IMR-90 (cell line): ENCODE measurements around the gene CACNA1I. TPM values are rescaled to one million over a fixed set of nuclear protein-coding genes. Genes with fewer than 3 reads are reported as not detected.

Experiments
- ATAC-seq: fragments of 200-7000 bp; cut with Tn5 transposase; 2 replicates; pipeline ENCODE4 v1.9.1; 2020; ENCODE audit warnings: low read depth, mild to moderate bottlenecking, moderate library complexity
- BruUV-seq: library from RNA; stranded (reverse); fragments of 400-500 nt; replicated peaks from 2 replicates; lab custom pipeline; 2021; lab: Mats Ljungman, UMichigan
- CTCF ChIA-PET: fragments of 300-600 bp; formaldehyde crosslinking; extraction: SDS; loops from one replicate; lab custom pipeline; 2021; ENCODE audit warnings: antibody characterized with exemption; lab: Yijun Ruan, JAX
- POLR2A ChIA-PET: fragments of 300-600 bp; sonication (Branson Sonifier 250); formaldehyde crosslinking; loops from one replicate; lab custom pipeline; 2022; ENCODE audit warnings: antibody characterized with exemption; ENCODE audit not compliant: unreplicated experiment; lab: Charles Lee
- DNase-seq: peaks from one replicate; pipeline ENCODE4 v3.0.0; 2013
- H2AFZ ChIP-seq: replicated peaks from 2 replicates; pipeline ENCODE3; 2013; ENCODE audit warnings: low read length, mild to moderate bottlenecking; ENCODE audit not compliant: poor library complexity
- H2AK5ac ChIP-seq: 2 replicates; pipeline ENCODE4 v1.6.1; 2013; ENCODE audit warnings: low read depth, low read length, inconsistent platforms
- H2AK9ac ChIP-seq: replicated peaks from 2 replicates; pipeline ENCODE3; 2013; ENCODE audit warnings: mild to moderate bottlenecking, low read depth, low read length, moderate library complexity; ENCODE audit not compliant: poor library complexity
- H2BK120ac ChIP-seq: 2 replicates; pipeline ENCODE4 v1.6.1; 2013; ENCODE audit warnings: low read depth, low read length, inconsistent platforms
- H2BK15ac ChIP-seq: 3 replicates; pipeline ENCODE4 v1.6.1; 2013; ENCODE audit warnings: low read depth, low read length, inconsistent platforms
- H2BK20ac ChIP-seq: 2 replicates; pipeline ENCODE4 v1.6.1; 2013; ENCODE audit warnings: low read depth, mild to moderate bottlenecking, inconsistent platforms, low read length, moderate library complexity
- H2BK5ac ChIP-seq: 2 replicates; pipeline ENCODE4 v1.6.1; 2013; ENCODE audit warnings: mild to moderate bottlenecking, low read depth, low read length, inconsistent platforms; ENCODE audit not compliant: poor library complexity, severe bottlenecking
- H3K14ac ChIP-seq: replicated peaks from 2 replicates; pipeline ENCODE4 v1.6.1; 2013; ENCODE audit warnings: low read depth, low read length, inconsistent platforms
- H3K18ac ChIP-seq: 2 replicates; pipeline ENCODE4 v1.6.1; 2013; ENCODE audit warnings: low read depth, low read length, control low read depth
- H3K23ac ChIP-seq: 2 replicates; pipeline ENCODE4 v1.6.1; 2013; ENCODE audit warnings: low read depth, low read length, inconsistent platforms
- H3K27ac ChIP-seq: 2 replicates; pipeline ENCODE4 v1.5.1; 2013; ENCODE audit warnings: mild to moderate bottlenecking, control low read depth, low read length; ENCODE audit not compliant: insufficient read depth
- H3K27me3 ChIP-seq: 2 replicates; pipeline ENCODE4 v1.6.1; 2013; ENCODE audit warnings: low read length; ENCODE audit not compliant: control insufficient read depth, insufficient read depth
- H3K36me3 ChIP-seq: 2 replicates; pipeline ENCODE4 v1.6.1; 2013; ENCODE audit warnings: low read length, mixed read lengths; ENCODE audit not compliant: control insufficient read depth, insufficient read depth
- H3K4ac ChIP-seq: 2 replicates; pipeline ENCODE4 v1.6.1; 2013; ENCODE audit warnings: low read depth, low read length, inconsistent platforms
- H3K4me1 ChIP-seq: 2 replicates; pipeline ENCODE4 v1.6.1; 2013; ENCODE audit warnings: low read length, mixed read lengths; ENCODE audit not compliant: control insufficient read depth, insufficient read depth
- H3K4me2 ChIP-seq: 2 replicates; pipeline ENCODE4 v1.6.1; 2013; ENCODE audit warnings: low read depth, mild to moderate bottlenecking, control low read depth, low read length, moderate library complexity
- H3K4me3 ChIP-seq: 2 replicates; pipeline ENCODE4 v1.5.1; 2013; ENCODE audit warnings: low read depth, mild to moderate bottlenecking, control low read depth, low read length, moderate library complexity; ENCODE audit not compliant: insufficient read depth
- H3K56ac ChIP-seq: 2 replicates; pipeline ENCODE4 v1.6.1; 2013; ENCODE audit warnings: low read length, inconsistent platforms; ENCODE audit not compliant: insufficient read depth; ENCODE audit errors: extremely low read depth
- H3K79me1 ChIP-seq, 2 experiments: 2 replicates each; pipeline ENCODE4 v1.6.1; 2013; ENCODE audit warnings: low read length in 2 of 2, inconsistent platforms in 1 of 2, low read depth in 1 of 2
- H3K9ac ChIP-seq: 2 replicates; pipeline ENCODE4 v1.6.1; 2013; ENCODE audit warnings: low read depth, low read length, control low read depth
- H3K9me1 ChIP-seq: 2 replicates; pipeline ENCODE4 v1.6.1; 2013; ENCODE audit warnings: low read length, inconsistent platforms; ENCODE audit not compliant: insufficient read depth
- H3K9me3 ChIP-seq: 2 replicates; pipeline ENCODE4 v1.6.1; 2013; ENCODE audit warnings: low read length; ENCODE audit not compliant: control insufficient read depth, insufficient read depth
- H4K20me1 ChIP-seq: 2 replicates; pipeline ENCODE4 v1.6.1; 2013; ENCODE audit warnings: low read length, inconsistent platforms; ENCODE audit not compliant: insufficient read depth
- H4K5ac ChIP-seq: 2 replicates; pipeline ENCODE4 v1.6.1; 2013; ENCODE audit warnings: mild to moderate bottlenecking, low read depth, low read length, control low read depth
- H4K8ac ChIP-seq, 2 experiments: 2 replicates each; pipeline ENCODE4 v1.6.1; 2013; ENCODE audit warnings: low read depth in 2 of 2, low read length in 2 of 2, control low read depth in 1 of 2, inconsistent platforms in 1 of 2
- H4K91ac ChIP-seq: 2 replicates; pipeline ENCODE4 v1.6.1; 2013; ENCODE audit warnings: low read depth, low read length, inconsistent platforms; ENCODE audit not compliant: insufficient read depth
- BHLHE40 ChIP-seq: fragments of 150-350 bp; IDR thresholded peaks from 2 replicates; pipeline ENCODE4 v1.6.1; 2016; ENCODE audit warnings: mild to moderate bottlenecking, low read depth, low read length
- CEBPB ChIP-seq: IDR thresholded peaks from 2 replicates; pipeline ENCODE4 v1.6.1; 2012; ENCODE audit warnings: low read depth, low read length, improper control_type of control experiment
- CHD1 ChIP-seq: IDR thresholded peaks from 2 replicates; pipeline ENCODE4 v1.6.1; 2012; ENCODE audit warnings: low read depth, low read length, improper control_type of control experiment
- FOS ChIP-seq: fragments of 150-350 bp; IDR thresholded peaks from 2 replicates; pipeline ENCODE4 v1.6.1; 2016; ENCODE audit warnings: low read depth, low read length
- MAFK ChIP-seq: IDR thresholded peaks from 2 replicates; pipeline ENCODE4 v1.6.1; 2012; ENCODE audit warnings: low read depth, low read length, improper control_type of control experiment
- MAZ ChIP-seq: IDR thresholded peaks from 2 replicates; pipeline ENCODE4 v1.6.1; 2012; ENCODE audit warnings: low read depth, mild to moderate bottlenecking, low read length, improper control_type of control experiment, moderate library complexity, borderline replicate concordance
- MXI1 ChIP-seq: IDR thresholded peaks from 2 replicates; pipeline ENCODE4 v1.6.1; 2012; ENCODE audit warnings: low read depth, mild to moderate bottlenecking, low read length, moderate library complexity, borderline replicate concordance
- NFE2L2 ChIP-seq: fragments of 150-350 bp; IDR thresholded peaks from 2 replicates; pipeline ENCODE4 v1.6.1; 2016; ENCODE audit warnings: low read depth, mild to moderate bottlenecking, low read length
- POLR2A ChIP-seq: IDR thresholded peaks from 2 replicates; pipeline ENCODE4 v1.6.1; 2012; ENCODE audit warnings: mild to moderate bottlenecking, low read depth, low read length
- RAD21 ChIP-seq: IDR thresholded peaks from 2 replicates; pipeline ENCODE4 v1.6.1; 2012; ENCODE audit warnings: low read length, improper control_type of control experiment
- USF2 ChIP-seq: fragments of 150-350 bp; IDR thresholded peaks from 2 replicates; pipeline ENCODE4 v1.6.1; 2017; ENCODE audit warnings: mild to moderate bottlenecking, antibody characterized with exemption, low read length, low read depth
- WGBS, 2 experiments: methylation state at CpG; one replicate each; pipeline versions ENCODE4 v1.1.5 to v1.1.7; 2013; ENCODE audit warnings: missing lambda C conversion rate in 2 of 2; ENCODE audit not compliant: insufficient read length in 1 of 2; ENCODE audit errors: extremely low coverage in 2 of 2; 5-methylcytosine and 5-hydroxymethylcytosine counted together
- dilution Hi-C: fragments of 300-500 bp; cut with HindIII; formaldehyde crosslinking; loops from one replicate; pipeline ENCODE4 v1.14.3; 2018; ENCODE audit warnings: low sequenced_read_pairs; ENCODE audit not compliant: unreplicated experiment
- in situ Hi-C: fragments of 300-500 bp; cut with MboI; formaldehyde crosslinking; loops from 3 replicates; pipeline ENCODE4 v1.14.3; 2019; ENCODE audit warnings: low sequenced_read_pairs, inconsistent platforms, mixed read lengths
- intact Hi-C: fragments of 100-400 bp; cut with micrococcal nuclease; formaldehyde crosslinking; loops from 2 replicates; pipeline ENCODE4 v1.10.0; 2022
- polyA plus RNA-seq, 3 experiments: library from polyadenylated mRNA; depleted of rRNA; stranded (reverse); fragments of >200 nt; gene quantifications; 2 replicates each; pipeline ENCODE4 v1.2.3, GENCODE V29; 2012; ENCODE audit warnings: low replicate concordance in 1 of 3
- total RNA-seq: library from RNA; depleted of rRNA; stranded (reverse); fragments of >200 nt; gene quantifications from 2 replicates; pipeline ENCODE4 v1.2.3, GENCODE V29; 2012
- TF ChIP-seq, protein P1 (sequence below): conservative IDR thresholded peaks from 2 replicates; pipeline ENCODE4 v1.5.1; 2012; ENCODE audit warnings: mild to moderate bottlenecking, low read depth, low read length, improper control_type of control experiment
- TF ChIP-seq, protein P2 (sequence below): fragments of 150-350 bp; IDR thresholded peaks from 2 replicates; pipeline ENCODE4 v1.6.1; 2016; ENCODE audit warnings: low read depth, mild to moderate bottlenecking, low read length, moderate library complexity, borderline replicate concordance

The CACNA1I gene
- total and polyA plus RNA-seq, 2 of the 4 experiments (the other 2 are of a cell fraction): under 0.01 to 0.02 TPM

- TF ChIP-seq MXI1 (no peak), MAFK (no peak), NFE2L2 (no peak), POLR2A (no peak), RAD21 (no peak), CHD1 (no peak), BHLHE40 (no peak), FOS (no peak), CEBPB (no peak), MAZ (no peak), USF2 (no peak)
- TF ChIP-seq, protein P1, sequence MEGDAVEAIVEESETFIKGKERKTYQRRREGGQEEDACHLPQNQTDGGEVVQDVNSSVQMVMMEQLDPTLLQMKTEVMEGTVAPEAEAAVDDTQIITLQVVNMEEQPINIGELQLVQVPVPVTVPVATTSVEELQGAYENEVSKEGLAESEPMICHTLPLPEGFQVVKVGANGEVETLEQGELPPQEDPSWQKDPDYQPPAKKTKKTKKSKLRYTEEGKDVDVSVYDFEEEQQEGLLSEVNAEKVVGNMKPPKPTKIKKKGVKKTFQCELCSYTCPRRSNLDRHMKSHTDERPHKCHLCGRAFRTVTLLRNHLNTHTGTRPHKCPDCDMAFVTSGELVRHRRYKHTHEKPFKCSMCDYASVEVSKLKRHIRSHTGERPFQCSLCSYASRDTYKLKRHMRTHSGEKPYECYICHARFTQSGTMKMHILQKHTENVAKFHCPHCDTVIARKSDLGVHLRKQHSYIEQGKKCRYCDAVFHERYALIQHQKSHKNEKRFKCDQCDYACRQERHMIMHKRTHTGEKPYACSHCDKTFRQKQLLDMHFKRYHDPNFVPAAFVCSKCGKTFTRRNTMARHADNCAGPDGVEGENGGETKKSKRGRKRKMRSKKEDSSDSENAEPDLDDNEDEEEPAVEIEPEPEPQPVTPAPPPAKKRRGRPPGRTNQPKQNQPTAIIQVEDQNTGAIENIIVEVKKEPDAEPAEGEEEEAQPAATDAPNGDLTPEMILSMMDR: no peak
- TF ChIP-seq, protein P2, sequence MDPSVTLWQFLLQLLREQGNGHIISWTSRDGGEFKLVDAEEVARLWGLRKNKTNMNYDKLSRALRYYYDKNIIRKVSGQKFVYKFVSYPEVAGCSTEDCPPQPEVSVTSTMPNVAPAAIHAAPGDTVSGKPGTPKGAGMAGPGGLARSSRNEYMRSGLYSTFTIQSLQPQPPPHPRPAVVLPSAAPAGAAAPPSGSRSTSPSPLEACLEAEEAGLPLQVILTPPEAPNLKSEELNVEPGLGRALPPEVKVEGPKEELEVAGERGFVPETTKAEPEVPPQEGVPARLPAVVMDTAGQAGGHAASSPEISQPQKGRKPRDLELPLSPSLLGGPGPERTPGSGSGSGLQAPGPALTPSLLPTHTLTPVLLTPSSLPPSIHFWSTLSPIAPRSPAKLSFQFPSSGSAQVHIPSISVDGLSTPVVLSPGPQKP: no peak
- Histone ChIP-seq H4K8ac (no peak overlapping the region), H2BK20ac (no peak overlapping the region), H3K27ac (no peak overlapping the region), H3K23ac (no peak overlapping the region), H3K4me3 (no peak overlapping the region), H2AK9ac (no peak overlapping the region), H4K5ac (no peak overlapping the region), H3K27me3 (peaks cover 42% of the 10 kb centered on the region), H2AFZ (no peak overlapping the region), H3K4me2 (no peak overlapping the region), H4K91ac (no peak overlapping the region), H2BK5ac (no peak overlapping the region), H3K9ac (no peak overlapping the region), H3K4me1 (peaks cover 3% of the 10 kb centered on the region; the same call in 1 of the 2 replicates), H3K4ac (no peak overlapping the region), H3K36me3 (no peaks in the 10 kb centered on the region), H4K20me1 (peaks cover 15% of the 10 kb centered on the region), H3K14ac (no peak overlapping the region), H3K56ac (no peak overlapping the region), H2AK5ac (no peak overlapping the region), H3K9me3 (no peaks in the 10 kb centered on the region), H3K18ac (no peak overlapping the region), H3K9me1 (peaks cover 12% of the 10 kb centered on the region; the same call in 1 of the 2 replicates), H3K79me1 (no peaks in the 10 kb centered on the region), H2BK120ac (no peak overlapping the region), H2BK15ac (no peak overlapping the region)
- CTCF ChIA-PET: interaction anchor here (1.2 kb wide), 2 partner anchors 12 to 477 kb away, joined by 4 read pairs; no protein-coding TSS in a partner anchor
- ATAC-seq (no peak), DNase-seq (no peak)
- intact Hi-C loops: no loop called here
- in situ Hi-C loops: no loop called here
- no TSS peak for BruUV-seq
- dilution Hi-C loops: no loop called here
- POLR2A ChIA-PET: no interaction called here
- 14% methylated on average over 1 of the region's 2 CpGs; no CpG with 5 or more reads in 1 of the 2 experiments for WGBS, 2 experiments
These were observed 23.0 kb upstream of the CACNA1I start for GRCh38 chr22:39547587-39547947.
